Measurements from ENCODE around the gene TMX1. TPM values are rescaled to one million over a fixed set of nuclear protein-coding genes. Genes with fewer than 3 reads are reported as not detected.
A peak's percentile ranks its signal among the peaks of the same experiment; 100 is the strongest.

TMX1 gene
- total RNA-seq, 1 experiment from 2014 or later: 47.7 TPM

DNA sequence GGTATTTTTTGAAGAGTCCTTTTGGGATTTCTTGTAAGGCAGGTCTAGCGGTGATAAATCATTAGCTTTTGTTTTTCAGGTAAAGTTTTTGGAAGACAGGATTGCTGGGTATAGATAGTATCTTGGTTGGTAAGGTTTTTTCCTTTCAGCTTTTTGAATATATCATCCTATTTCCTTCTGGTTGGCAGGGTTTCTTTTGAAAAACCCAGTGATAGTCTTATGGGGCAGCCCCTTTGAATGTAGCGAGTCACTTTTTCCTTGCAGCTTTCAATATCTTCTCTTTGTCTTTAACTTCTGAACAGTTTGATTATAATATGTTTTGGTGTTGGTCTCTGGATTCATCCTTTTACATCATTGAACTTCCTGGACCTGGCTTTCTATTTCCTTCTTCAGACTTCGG is 20.2 kb downstream of the TMX1 start:
- no peak for DNase-seq
- no peaks in the 10 kb centered on the region for H3K27me3 ChIP-seq
- peaks cover 15% of the 10 kb centered on the region for H3K36me3 ChIP-seq

DNA sequence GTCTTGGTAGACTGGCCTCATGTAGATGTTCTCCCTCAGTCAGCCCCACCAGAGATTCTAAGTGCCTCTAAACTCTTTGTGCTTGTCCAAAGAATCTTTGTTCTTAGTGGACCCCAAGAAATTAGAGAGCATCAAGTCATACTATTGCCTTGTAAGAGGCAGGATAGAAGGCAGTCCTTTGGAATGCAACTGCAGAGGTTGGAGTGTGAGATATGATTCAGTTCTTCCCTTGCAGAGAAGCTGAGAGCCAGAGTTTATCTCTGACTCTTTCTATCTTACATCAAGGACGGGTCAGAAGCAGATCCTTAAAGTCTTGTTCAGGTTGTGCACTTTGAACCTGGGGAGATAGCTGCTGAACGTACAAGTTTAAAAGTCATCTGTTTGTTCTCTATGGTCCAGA is 21.1 kb downstream of the TMX1 start:
- Histone ChIP-seq H3K9me3 (replicated peaks) (no peaks in the 10 kb centered on the region), H3K4me1 (no peaks in the 10 kb centered on the region), H3K27ac (no peak overlapping the region), H3K36me3 (peaks cover 15% of the 10 kb centered on the region), H3K27me3 (no peaks in the 10 kb centered on the region), H3K4me3 (no peak overlapping the region)
- DNase-seq: no peak

More for the DNA sequence above, 20.2 kb downstream of the TMX1 start:
- Histone ChIP-seq H3K27ac (no peak overlapping the region), H3K4me3 (no peak overlapping the region), H3K4me1 (no peaks in the 10 kb centered on the region), H3K9me3 (replicated peaks) (no peaks in the 10 kb centered on the region)

DNA sequence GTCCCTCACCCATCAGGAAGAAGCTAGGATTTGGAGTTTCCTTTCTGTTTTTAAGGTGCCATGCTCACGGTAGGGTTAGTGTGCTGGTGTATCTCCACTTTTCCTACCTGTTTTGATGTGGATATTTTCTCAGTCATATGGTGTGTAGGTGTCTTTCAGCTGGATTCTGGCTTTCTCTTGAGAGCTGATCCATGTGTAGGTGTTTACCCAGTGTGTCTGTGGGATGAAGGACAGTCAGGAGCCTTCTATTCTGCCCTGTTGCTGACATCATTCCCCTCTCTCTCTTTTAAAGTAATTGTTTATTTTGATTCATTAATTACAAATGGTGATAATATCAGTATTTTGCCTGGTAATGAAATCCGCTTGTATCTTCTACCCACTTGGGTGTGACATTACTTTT is 22.8 kb downstream of the TMX1 start:
- Histone ChIP-seq H3K27ac (no peak overlapping the region), H3K9me3 (replicated peaks) (no peaks in the 10 kb centered on the region), H3K4me1 (no peaks in the 10 kb centered on the region), H3K4me3 (no peak overlapping the region), H3K36me3 (peaks cover 9% of the 10 kb centered on the region), H3K27me3 (no peaks in the 10 kb centered on the region)
- DNase-seq: no peak

DNA sequence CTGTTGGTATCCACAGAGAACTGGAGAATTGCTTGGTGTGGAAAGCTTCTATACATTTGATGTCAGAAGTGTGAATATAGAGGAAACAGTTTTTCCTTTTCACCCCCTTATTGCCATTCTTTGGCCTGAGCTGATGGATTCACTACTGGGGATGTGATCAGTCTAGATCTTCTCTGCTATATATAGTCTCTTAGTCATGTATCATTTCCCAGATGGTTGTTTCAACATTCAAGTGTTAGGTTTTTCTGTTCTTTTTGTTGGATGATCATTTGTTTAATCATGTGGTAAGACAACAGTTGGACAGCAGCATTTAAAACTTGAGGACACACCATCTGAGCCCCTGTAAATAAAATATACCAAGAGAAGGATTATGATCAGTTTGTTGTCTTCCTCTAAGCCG is 29.6 kb downstream of the TMX1 start:
- Histone ChIP-seq H3K36me3 (no peaks in the 10 kb centered on the region), H3K4me1 (no peaks in the 10 kb centered on the region)
- DNase-seq: no peak

DNA sequence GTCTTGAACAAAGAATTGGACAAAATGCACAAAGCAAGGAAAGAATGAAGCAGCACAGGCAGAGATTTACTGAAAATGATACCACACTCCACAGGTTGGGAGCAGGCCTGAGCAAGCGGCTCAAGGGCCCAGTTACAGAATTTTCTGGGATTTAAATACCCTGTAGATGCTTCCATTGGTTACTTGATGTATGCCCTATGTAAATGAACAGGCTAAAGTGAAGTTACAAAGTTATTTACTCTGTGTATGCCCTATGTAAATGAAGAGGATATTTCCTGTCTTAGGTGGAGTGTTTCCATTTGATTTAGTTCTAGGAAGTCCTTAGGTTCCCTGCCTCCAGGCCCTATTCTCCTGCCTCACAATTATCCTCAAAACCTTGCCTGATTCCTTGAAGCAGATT is 36.6 kb downstream of the TMX1 start:
- H3K36me3 ChIP-seq: no peaks in the 10 kb centered on the region
- no peaks in the 10 kb centered on the region for H3K4me1 ChIP-seq
- H3K27ac ChIP-seq: no peak overlapping the region
- no peaks in the 10 kb centered on the region for H3K9me3 ChIP-seq (replicated peaks)
- H3K27me3 ChIP-seq: no peaks in the 10 kb centered on the region
- DNase-seq: no peak
- H3K4me3 ChIP-seq: no peak overlapping the region

More for the DNA sequence above, 29.6 kb downstream of the TMX1 start:
- Histone ChIP-seq H3K27me3 (no peaks in the 10 kb centered on the region), H3K9me3 (replicated peaks) (no peaks in the 10 kb centered on the region), H3K4me3 (no peak overlapping the region), H3K27ac (no peak overlapping the region)

DNA sequence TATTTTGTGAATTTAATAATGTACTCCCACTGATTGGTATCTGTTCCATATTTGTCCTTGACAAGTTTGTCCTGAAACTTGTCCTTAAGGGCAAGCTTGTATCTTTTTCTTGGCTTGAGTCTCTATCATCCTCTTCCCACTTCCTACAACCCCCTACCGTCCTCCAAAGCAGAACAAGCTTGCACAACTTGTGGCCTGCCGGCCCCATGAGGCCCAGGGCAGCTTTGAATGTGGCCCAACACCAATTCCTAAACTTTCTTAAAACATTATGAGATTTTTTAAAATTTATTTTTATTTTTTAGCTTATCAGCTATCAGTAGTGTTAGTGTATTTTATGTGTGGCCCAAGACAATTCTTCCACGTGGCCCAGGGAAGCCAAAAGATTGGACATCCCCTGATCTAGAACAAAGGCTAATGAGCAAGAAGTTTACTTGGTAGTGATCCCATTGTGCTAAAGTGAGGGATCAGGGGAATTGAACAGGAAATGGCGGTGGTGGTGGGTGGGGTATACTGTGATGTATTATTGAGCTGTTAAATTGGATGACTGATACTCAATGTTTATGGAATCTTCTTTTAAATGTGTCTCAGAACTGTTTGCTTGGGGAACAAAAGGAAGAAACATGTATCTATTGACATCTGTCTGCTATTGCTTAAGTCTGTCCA is 37.8 kb downstream of the TMX1 start:
- DNase-seq: no peak
- no peak overlapping the region for H3K27ac ChIP-seq

DNA sequence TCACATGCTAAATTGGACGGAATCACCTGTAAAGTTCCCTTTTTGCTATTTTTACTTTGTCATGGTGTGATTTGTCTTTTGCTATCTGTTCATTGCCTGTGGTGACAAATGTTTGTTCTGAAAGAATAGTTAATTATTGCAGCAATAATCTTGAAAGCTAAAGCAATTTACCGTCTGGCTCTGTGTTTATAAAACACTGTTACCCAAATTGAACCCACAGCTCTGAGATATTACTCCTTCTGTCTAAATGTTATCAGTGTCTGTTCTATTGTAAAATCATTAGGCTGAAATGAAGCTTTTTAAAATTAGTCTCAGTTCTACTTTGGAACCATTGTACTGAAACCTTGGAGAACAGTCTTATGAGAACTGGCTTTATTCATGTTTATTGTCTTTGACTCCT is 42.5 kb downstream of the TMX1 start:
- H3K36me3 ChIP-seq: no peaks in the 10 kb centered on the region
- H3K4me1 ChIP-seq: no peaks in the 10 kb centered on the region
- no peak overlapping the region for H3K4me3 ChIP-seq
- DNase-seq: no peak
- no peaks in the 10 kb centered on the region for H3K9me3 ChIP-seq (replicated peaks)
- no peak overlapping the region for H3K27ac ChIP-seq
- no peaks in the 10 kb centered on the region for H3K27me3 ChIP-seq

More for the DNA sequence above, 37.8 kb downstream of the TMX1 start:
- H3K4me3 ChIP-seq: no peak overlapping the region
- no peaks in the 10 kb centered on the region for H3K9me3 ChIP-seq (replicated peaks)
- no peaks in the 10 kb centered on the region for H3K4me1 ChIP-seq
- H3K36me3 ChIP-seq: no peaks in the 10 kb centered on the region
- H3K27me3 ChIP-seq: no peaks in the 10 kb centered on the region

DNA sequence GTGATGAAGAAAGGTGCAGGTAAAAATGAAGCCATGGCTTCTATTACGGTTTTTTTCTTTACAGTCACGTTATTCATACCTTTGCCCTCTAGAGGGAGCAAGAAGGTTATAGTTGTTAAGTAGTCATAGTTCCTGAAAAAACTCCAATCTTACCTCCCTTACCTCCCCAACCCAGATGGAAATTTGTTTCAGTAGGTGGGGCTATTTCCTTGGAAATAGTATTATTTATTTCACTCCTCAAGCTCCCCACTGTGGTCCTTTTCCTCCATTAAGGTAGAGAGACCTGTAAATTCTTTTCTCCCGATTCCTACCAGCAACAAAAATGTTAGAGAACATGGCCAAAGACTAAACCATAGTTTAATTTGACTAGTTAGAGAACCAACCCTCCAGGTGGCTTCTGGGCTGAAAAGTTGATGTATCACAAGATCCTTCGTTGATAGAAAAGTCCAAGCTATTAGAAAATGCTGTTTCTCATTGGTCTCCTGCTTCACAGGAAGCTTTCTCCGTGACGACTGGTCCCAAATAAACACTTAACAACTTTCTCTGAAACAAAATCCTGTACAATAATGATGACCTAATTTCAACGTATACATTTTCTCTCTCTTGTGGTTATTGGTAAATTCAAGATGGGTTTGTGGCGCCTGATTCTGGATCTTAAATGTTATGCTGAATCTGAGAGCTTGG is 43.5 kb downstream of the TMX1 start:
- peak; percentile 22 to 80 for DNase-seq
- Histone ChIP-seq H3K27me3 (no peaks in the 10 kb centered on the region), H3K4me1 (no peaks in the 10 kb centered on the region), H3K4me3 (no peak overlapping the region), H3K36me3 (no peaks in the 10 kb centered on the region), H3K27ac (no peak overlapping the region), H3K9me3 (replicated peaks) (no peaks in the 10 kb centered on the region)

DNA sequence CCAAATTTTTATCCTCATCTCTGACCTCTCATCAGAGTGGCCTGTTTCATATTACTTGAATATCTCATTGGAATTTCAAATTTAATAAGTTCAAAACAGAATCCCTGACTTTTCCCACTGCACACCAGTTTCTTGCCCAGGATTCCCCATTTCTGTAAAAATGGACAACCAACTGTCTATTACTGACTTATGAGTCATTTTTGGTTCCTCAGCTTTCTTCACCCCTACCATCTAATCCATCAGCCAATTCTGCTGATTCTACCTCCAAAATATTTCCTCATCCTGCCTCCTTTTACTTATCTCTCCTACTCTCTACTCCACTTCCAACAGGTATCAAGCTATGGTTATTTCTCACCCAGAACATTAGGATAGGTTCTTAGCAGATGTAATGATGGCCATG is 44.2 kb downstream of the TMX1 start:
- Histone ChIP-seq H3K4me3 (no peak overlapping the region), H3K27ac (no peak overlapping the region), H3K27me3 (no peaks in the 10 kb centered on the region), H3K9me3 (replicated peaks) (no peaks in the 10 kb centered on the region), H3K4me1 (no peaks in the 10 kb centered on the region), H3K36me3 (no peaks in the 10 kb centered on the region)
- DNase-seq: no peak

DNA sequence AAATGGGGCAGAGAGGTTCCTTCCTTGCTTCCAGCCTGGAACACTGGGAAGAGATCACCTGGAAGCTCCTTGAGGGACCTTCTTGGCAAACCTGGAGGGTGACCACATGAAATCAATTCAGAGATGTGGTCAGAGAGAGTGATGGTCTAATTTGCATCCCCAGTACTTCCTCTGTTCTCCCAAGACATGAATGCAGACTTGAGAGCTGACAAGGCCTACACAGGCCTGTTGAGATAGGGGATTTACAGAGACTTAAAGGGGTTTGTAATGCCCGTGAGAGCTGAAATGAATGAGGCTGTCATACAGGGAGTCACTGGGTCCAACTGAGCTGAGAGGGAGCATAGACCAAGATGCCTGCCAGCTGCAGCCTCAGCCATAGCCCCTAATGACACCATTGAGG is 45.1 kb downstream of the TMX1 start:
- no peak overlapping the region for H3K27ac ChIP-seq
- DNase-seq: no peak
- H3K36me3 ChIP-seq: no peaks in the 10 kb centered on the region
- H3K4me1 ChIP-seq: no peaks in the 10 kb centered on the region
- H3K4me3 ChIP-seq: no peak overlapping the region
- H3K9me3 ChIP-seq (replicated peaks): no peaks in the 10 kb centered on the region
- no peaks in the 10 kb centered on the region for H3K27me3 ChIP-seq

DNA sequence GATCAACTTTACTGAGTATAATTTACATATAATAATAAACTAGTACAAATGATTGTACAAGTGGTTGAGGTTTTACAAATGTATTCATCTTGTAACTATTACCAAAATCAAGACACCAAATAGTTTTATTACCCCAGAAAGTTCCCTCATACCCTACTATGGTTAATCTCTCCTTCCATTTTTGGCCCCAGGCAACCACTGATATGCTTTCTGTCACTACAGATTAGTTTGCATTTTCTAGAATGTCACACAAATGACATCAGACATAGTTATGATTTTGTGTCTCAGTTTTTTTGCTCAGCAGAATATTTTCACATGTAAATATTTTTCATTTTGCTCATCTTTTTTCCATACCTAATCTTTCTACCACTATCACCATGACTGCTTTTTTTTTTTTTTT is 49.1 kb downstream of the TMX1 start:
- no peaks in the 10 kb centered on the region for H3K4me1 ChIP-seq
- no peaks in the 10 kb centered on the region for H3K9me3 ChIP-seq (replicated peaks)
- H3K36me3 ChIP-seq: no peaks in the 10 kb centered on the region
- no peaks in the 10 kb centered on the region for H3K27me3 ChIP-seq
- DNase-seq: no peak
- H3K4me3 ChIP-seq: no peak overlapping the region
- H3K27ac ChIP-seq: no peak overlapping the region

DNA sequence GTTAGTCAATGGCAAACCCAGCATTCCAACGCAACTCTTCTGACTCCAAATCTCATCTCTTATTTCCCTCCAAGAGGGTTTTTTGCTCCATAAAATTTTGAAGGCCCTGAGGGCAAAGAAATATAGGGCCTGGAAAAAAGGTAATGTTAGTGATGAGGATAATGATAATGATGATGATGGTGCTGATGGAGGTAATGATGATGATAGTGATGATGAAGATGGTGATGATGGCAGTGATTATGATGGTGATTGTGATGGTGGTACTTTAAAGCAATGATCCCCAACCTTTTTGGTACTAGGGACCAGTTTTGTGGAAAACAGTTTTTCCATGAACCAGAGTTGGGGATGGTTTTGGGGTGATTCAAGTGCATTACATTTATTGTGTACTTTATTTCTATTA is 50.1 kb downstream of the TMX1 start:
- H3K4me1 ChIP-seq: no peaks in the 10 kb centered on the region
- H3K36me3 ChIP-seq: no peaks in the 10 kb centered on the region
- H3K9me3 ChIP-seq (replicated peaks): no peaks in the 10 kb centered on the region
- DNase-seq: no peak
- no peak overlapping the region for H3K27ac ChIP-seq
- no peaks in the 10 kb centered on the region for H3K27me3 ChIP-seq
- H3K4me3 ChIP-seq: no peak overlapping the region

DNA sequence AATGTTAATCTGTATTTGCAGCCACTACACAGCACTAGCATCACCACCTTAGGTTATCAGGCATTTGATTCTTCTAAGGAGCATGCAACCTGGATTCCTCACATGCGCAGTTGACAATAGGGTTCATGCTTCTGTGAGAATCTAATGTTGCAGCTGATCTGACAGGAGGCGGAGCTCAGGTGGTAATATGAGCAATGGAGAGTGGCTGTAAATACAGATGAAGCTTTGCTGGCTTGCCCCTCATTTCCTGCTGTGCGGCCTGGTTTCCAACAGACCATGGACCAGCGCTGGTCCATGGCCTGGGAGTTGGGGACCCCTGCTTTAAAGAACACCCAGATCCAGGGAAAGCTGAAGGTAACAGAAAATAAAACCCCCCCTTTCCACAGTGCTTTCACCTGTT is 51.0 kb downstream of the TMX1 start:
- H3K36me3 ChIP-seq: no peaks in the 10 kb centered on the region
- H3K4me3 ChIP-seq: no peak overlapping the region
- no peak overlapping the region for H3K27ac ChIP-seq
- no peaks in the 10 kb centered on the region for H3K4me1 ChIP-seq
- H3K9me3 ChIP-seq (replicated peaks): no peaks in the 10 kb centered on the region
- H3K27me3 ChIP-seq: no peaks in the 10 kb centered on the region
- DNase-seq: no peak

DNA sequence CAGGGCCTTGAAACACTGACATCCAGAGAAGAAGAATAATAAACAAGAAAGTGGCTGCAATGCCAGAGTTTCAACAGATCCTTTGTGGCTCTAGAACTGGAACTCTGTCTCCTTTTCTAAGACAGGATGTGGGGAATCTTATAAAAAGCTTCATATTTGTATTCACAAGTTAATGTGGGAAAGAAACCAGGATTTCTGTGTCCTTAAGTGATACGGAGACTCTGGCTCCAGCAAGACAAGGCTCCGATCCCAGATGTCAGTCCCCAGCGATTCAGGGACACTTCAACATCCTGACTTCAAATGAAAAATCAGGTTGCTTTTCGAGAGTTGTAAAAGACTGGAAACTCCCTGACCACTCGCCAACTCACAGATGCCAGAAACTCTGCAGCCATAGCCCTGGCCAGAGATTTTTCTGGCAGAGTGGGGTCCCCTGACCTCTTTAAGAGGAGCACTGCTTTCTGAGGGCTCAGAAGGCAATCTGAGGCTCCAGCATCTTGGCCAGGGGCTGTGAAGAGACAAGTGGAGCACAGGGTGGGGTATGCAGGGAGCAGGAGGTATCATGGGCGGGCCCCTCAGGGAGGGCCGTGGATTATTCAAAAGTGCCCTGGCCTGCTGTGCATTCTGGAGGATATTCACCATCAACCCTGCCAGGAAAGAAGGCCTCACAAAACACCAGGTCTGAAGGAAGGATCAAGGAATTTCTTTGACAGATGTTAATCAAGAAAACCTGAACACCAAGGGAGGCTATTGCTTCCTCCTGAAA is 53.3 kb downstream of the TMX1 start:
- Histone ChIP-seq H3K27ac (no peak overlapping the region), H3K27me3 (no peaks in the 10 kb centered on the region)
- DNase-seq: no peak

DNA sequence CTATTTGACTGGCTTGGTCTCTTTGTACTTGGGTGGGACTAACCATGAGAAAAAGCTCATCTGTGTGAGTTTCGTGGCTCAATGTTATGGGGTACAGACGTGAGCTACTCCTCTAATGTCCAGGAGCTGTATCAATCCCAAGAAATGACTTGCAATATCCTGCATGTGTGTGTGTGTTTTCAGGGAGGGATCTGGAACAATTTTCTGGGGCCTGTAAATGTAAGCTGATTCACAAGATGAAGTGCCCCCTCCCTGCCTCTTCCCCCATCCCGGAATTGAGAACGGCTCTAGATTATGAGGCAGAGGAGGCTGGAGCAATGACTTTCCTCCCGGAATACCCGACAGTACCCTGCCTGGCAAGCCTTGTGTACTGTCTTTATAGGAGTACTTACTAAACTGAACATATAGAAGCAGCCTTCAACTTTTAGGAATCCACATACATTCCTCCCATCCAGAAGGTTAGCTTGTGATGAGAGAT is 53.9 kb downstream of the TMX1 start:
- Histone ChIP-seq H3K27me3 (no peaks in the 10 kb centered on the region), H3K4me1 (no peaks in the 10 kb centered on the region), H3K9me3 (replicated peaks) (no peaks in the 10 kb centered on the region), H3K4me3 (no peak overlapping the region), H3K27ac (no peak overlapping the region), H3K36me3 (no peaks in the 10 kb centered on the region)
- DNase-seq: no peak

More for the DNA sequence above, 53.3 kb downstream of the TMX1 start:
- Histone ChIP-seq H3K4me1 (no peaks in the 10 kb centered on the region), H3K36me3 (no peaks in the 10 kb centered on the region), H3K4me3 (no peak overlapping the region), H3K9me3 (replicated peaks) (no peaks in the 10 kb centered on the region)

Measured in SJCRH30 (cell line).